ENCODE measurements around the gene QARS1. TPM values are rescaled to one million over a fixed set of nuclear protein-coding genes. Genes with fewer than 3 reads are reported as not detected.

Gene QARS1
- total RNA-seq, result 272 and 308 TPM in 2 replicates

DNA sequence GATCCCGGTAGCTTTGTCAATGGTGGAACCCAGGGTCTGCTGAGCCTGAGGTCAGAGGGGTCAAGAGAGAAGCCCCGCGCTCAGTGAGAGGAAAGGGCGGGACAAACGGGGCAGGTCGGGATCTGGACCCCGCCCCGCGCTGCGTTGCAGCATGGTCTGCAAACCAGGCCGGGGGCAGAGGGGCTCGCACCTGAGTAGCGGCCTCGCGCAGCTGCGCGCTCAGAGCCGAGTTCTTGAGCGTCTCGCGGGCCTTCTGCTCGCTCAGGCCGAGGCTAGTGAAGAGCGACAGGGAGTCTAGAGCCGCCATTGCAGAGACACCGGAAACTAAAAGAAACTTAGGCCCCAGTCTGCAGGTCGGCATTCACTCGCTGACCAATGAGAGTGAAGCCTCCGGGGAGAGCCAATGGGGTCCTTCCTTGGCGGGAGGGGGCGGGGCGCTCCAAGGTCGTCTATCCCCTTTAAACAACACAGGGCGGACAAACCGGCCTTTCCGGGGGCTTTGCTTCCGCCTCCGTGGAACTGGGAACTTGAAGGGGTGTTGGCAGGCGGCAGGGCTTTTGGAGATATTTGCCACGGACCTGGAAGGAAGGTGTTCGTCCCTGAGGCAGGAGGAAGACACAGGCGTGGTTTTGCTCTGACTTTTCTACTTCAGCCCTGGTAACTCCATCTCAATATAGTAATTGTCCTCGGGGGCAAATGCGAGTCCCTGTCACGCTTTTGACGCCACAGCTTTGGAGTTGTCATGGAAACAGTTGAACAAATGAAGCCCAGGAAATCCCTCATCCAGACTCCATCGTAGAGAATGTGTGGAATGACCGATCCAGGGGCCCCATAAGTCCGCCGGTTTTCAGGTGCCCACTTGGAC lies at the start of gene QARS1:
Gene QARS1 (minus strand): TSS at position 331 of the 865 bp plus-strand sequence. CDS start 24 bp downstream, at position 307.

GRCh38 chr3:49132437-49133225 lies 28.1 kb upstream of the QARS1 start, which contains the start of gene LAMB2:
LAMB2 (minus strand) TSS chr3:49133050; CDS start chr3:49132867, 183 bp downstream.

DNA sequence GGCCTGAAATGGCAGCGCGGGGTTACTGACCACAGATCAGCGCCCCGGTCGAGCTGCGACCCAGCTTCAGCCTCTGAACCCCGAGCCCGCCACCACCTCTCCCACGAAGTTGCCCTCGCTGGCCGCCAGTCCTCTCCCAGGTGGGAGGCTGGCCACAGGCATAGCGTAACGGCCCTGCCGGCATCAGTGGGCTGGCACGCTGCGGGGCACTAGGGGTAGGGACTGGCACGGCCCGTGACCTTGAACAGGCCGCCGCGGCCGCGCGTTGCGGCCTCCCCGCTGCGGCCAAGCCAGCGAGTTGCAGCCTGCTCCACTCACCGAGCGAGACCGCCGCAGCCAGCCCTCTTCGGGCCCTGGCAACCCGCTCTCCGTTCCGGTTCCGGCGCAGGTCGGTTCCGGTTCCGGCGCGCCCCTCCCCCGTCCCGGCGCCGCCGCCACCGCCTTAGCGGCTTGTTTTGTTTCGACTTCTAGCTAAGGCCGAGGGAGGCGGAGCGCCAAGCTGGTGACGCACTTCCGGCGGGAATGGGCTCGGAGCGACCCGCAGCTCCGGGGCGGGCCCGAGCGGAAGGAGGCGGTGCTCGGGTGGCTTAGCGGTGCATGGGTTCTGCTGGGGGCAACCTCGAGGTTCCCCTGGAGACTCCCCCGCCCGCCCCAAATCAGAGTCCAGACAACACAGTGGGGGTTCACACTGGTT lies 16.0 kb upstream of the QARS1 start, which contains the start of gene USP19:
Gene USP19 (minus strand): TSS at position 386 of the 694 bp plus-strand sequence. CDS start 1,678 bp downstream, outside the sequence.

DNA sequence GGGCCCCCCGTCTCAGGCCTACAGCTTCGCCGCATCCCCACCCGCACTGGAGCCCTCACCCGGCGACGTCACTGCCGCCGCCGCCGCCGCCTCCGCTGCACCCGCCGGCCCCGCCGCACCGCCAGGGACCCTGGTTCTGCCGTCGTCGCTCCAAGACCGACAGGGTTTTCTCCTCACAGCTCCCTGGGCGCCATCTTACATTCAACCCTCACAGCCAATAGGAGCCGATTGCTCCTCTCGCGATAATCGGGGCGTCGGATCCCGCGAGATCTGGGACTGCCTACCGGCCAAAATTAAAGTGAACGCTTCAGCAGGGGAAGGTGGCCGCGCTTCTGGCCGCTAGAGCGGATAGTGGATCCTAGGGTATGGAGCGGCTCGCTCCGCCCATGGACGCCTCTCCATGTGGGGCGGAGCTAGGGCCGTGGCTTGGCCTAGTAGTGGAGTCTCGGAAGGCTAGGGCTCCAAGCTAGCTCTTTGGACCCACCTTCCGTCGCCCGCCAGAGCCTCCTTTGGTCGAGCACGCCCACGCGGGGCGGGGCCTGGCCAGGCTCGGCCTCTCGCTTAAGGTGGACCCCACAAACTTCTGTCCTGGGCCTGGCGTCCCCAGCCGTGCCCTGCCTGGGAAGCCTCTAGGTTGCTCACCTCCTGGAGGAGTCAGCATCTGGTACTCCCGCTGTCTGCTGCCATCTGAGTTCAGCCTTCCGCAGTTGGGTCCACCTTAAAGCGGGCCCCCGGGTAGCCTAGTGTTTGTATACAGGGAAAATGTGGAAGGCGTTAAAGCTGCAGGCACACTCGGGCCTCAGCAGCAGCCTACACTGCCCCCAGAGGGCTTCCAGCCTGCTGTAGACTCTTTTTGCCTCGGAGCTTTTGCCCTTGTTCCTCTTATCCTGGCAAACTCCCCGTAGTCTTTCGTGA lies 10.4 kb downstream of the QARS1 start, which contains the start of gene QRICH1:
Gene QRICH1 (minus strand): TSS at position 219 of the 915 bp plus-strand sequence. CDS start 17,054 bp downstream, outside the sequence.

Other genes starting within 250 kb of the QARS1 start
- gene SLC25A20, start 205.9 kb downstream of the QARS1 start, total RNA-seq, result 26.2 and 30.3 TPM in 2 replicates
- gene ARIH2, start 185.9 kb downstream of the QARS1 start, total RNA-seq, result 54.9 and 71.1 TPM in 2 replicates
- 14.7 and 31.5 TPM in 2 replicates for gene P4HTM, start 114.5 kb downstream of the QARS1 start, total RNA-seq
- gene WDR6, start 97.4 kb downstream of the QARS1 start, total RNA-seq, result 69.4 and 98.7 TPM in 2 replicates
- gene DALRD3, start 86.2 kb downstream of the QARS1 start, total RNA-seq, result 33.7 and 46.4 TPM in 2 replicates
- 46.8 and 56.0 TPM in 2 replicates for gene NDUFAF3, start 82.6 kb downstream of the QARS1 start, total RNA-seq
- gene IMPDH2, start 75.4 kb downstream of the QARS1 start, total RNA-seq, result 341 and 373 TPM in 2 replicates
- gene QRICH1, start 10.7 kb downstream of the QARS1 start, total RNA-seq, result 48.5 and 61.9 TPM in 2 replicates
- gene USP19, start 16.1 kb upstream of the QARS1 start, total RNA-seq, result 34.4 and 43.7 TPM in 2 replicates
- gene LAMB2, start 28.3 kb upstream of the QARS1 start, total RNA-seq, result 330 and 659 TPM in 2 replicates
- gene CCDC71, start 61.6 kb upstream of the QARS1 start, total RNA-seq, result 15.2 and 18.6 TPM in 2 replicates
- 29.3 and 31.9 TPM in 2 replicates for gene KLHDC8B, start 66.8 kb upstream of the QARS1 start, total RNA-seq
- gene C3orf62, start 172.5 kb upstream of the QARS1 start, total RNA-seq, result 0.81 and 2.0 TPM in 2 replicates
- 26.7 and 33.3 TPM in 2 replicates for gene USP4, start 235.3 kb upstream of the QARS1 start, total RNA-seq

Data from endothelial cell of coronary artery (primary cell).